Liver (tissue), 9 donors: ENCODE measurements around the gene KRTAP5-3. TPM values are rescaled to one million over a fixed set of nuclear protein-coding genes. Genes with fewer than 3 reads are reported as not detected.

Experiments used
- DNase-seq: peaks from one replicate; pipeline ENCODE4 v3.0.0-alpha.2; 2017; ENCODE audit warnings: low spot score
- H3K27ac ChIP-seq, 2 donors: one replicate each; pipeline ENCODE4 v1.7.0; 2013; ENCODE audit warnings: inconsistent platforms in 2 of 2, low read length in 2 of 2, control low read depth in 1 of 2, low read depth in 1 of 2, mild to moderate bottlenecking in 1 of 2
- H3K27me3 ChIP-seq, 4 donors: one replicate each; pipeline versions ENCODE4 v1.6.1 to v1.7.0; 2013; ENCODE audit warnings: low read length in 3 of 4, inconsistent platforms in 1 of 4, mild to moderate bottlenecking in 1 of 4, moderate library complexity in 1 of 4; ENCODE audit not compliant: control insufficient read depth in 4 of 4, insufficient read depth in 4 of 4
- H3K36me3 ChIP-seq, 4 donors: one replicate each; pipeline versions ENCODE4 v1.6.1 to v1.7.0; 2013; ENCODE audit warnings: low read length in 3 of 4, mild to moderate bottlenecking in 3 of 4, low read depth in 1 of 4, moderate library complexity in 1 of 4; ENCODE audit not compliant: control insufficient read depth in 4 of 4, insufficient read depth in 3 of 4
- H3K4me1 ChIP-seq, 4 donors: one replicate each; pipeline versions ENCODE4 v1.6.1 to v1.7.0; 2013; ENCODE audit warnings: low read length in 3 of 4, mild to moderate bottlenecking in 3 of 4, moderate library complexity in 1 of 4; ENCODE audit not compliant: control insufficient read depth in 4 of 4, insufficient read depth in 4 of 4
- H3K4me3 ChIP-seq, 3 donors: one replicate each; pipeline versions ENCODE4 v1.6.1 to v1.7.0; 2013; ENCODE audit warnings: low read length in 3 of 3, control low read depth in 1 of 3, low read depth in 1 of 3, mild to moderate bottlenecking in 1 of 3
- H3K9ac ChIP-seq, 2 donors: one replicate each; pipeline ENCODE4 v1.7.0; 2013; ENCODE audit warnings: low read length in 2 of 2, mild to moderate bottlenecking in 2 of 2, moderate library complexity in 2 of 2, control low read depth in 1 of 2, low read depth in 1 of 2
- H3K9me3 ChIP-seq, 4 donors: one replicate each; pipeline versions ENCODE4 v1.6.1 to v1.7.0; 2013; ENCODE audit warnings: low read length in 3 of 4; ENCODE audit not compliant: control insufficient read depth in 4 of 4
- EGR1 ChIP-seq, 2 donors: IDR thresholded peaks; 2 replicates each; pipeline ENCODE4 v1.6.1; 2016 to 2018; ENCODE audit warnings: antibody characterized with exemption in 2 of 2, low read depth in 2 of 2
- FOXA1 ChIP-seq: IDR thresholded peaks from 2 replicates; pipeline ENCODE4 v1.6.1; 2016; ENCODE audit warnings: antibody characterized with exemption
- FOXA2 ChIP-seq: IDR thresholded peaks from 2 replicates; pipeline ENCODE4 v1.6.1; 2016; ENCODE audit warnings: antibody characterized with exemption
- GABPA ChIP-seq, 2 donors: IDR thresholded peaks in 1 of 2; conservative IDR thresholded peaks in 1 of 2; 2 replicates each; pipeline ENCODE4 v1.6.1; 2016; ENCODE audit warnings: antibody characterized with exemption in 2 of 2, mild to moderate bottlenecking in 1 of 2, moderate library complexity in 1 of 2
- HNF4A ChIP-seq, 2 donors: conservative IDR thresholded peaks; 2 replicates each; pipeline ENCODE4 v1.6.1; 2016; ENCODE audit warnings: antibody characterized with exemption in 2 of 2, mild to moderate bottlenecking in 2 of 2
- HNF4G ChIP-seq: IDR thresholded peaks from 2 replicates; pipeline ENCODE4 v1.6.1; 2016; ENCODE audit warnings: antibody characterized with exemption
- JUND ChIP-seq, 2 donors: IDR thresholded peaks; 2 replicates each; pipeline ENCODE4 v1.6.1; 2016; ENCODE audit warnings: antibody characterized with exemption in 2 of 2
- NR2F2 ChIP-seq: IDR thresholded peaks from 2 replicates; pipeline ENCODE4 v1.6.1; 2016; ENCODE audit warnings: antibody characterized with exemption
- RAD21 ChIP-seq, 2 donors: IDR thresholded peaks; 2 replicates each; pipeline ENCODE4 v1.6.1; 2016; ENCODE audit warnings: antibody characterized with exemption in 2 of 2, mild to moderate bottlenecking in 2 of 2
- RXRA ChIP-seq, 2 donors: IDR thresholded peaks; 2 replicates each; pipeline ENCODE4 v1.6.1; 2017 to 2018; ENCODE audit warnings: antibody characterized with exemption in 2 of 2, mild to moderate bottlenecking in 1 of 2
- SP1 ChIP-seq: IDR thresholded peaks from 2 replicates; pipeline ENCODE4 v1.6.1; 2018; ENCODE audit warnings: antibody characterized with exemption, mild to moderate bottlenecking
- TAF1 ChIP-seq: conservative IDR thresholded peaks from 2 replicates; pipeline ENCODE4 v1.6.1; 2016; ENCODE audit warnings: antibody characterized with exemption, mild to moderate bottlenecking
- YY1 ChIP-seq: IDR thresholded peaks from 2 replicates; pipeline ENCODE4 v1.6.1; 2016; ENCODE audit warnings: antibody characterized with exemption, mild to moderate bottlenecking
- WGBS: extraction: QIAGEN DNeasy Blood & Tissue Kit; methylation state at CpG from one replicate; pipeline ENCODE4 v1.1.7; 2013; 5-methylcytosine and 5-hydroxymethylcytosine counted together
- polyA plus RNA-seq, 2 donors: library from polyadenylated mRNA; stranded (reverse) in 1 of 2; unstranded in 1 of 2; fragments of 200-250 nt in 1 of 2; fragments of >200 nt in 1 of 2; fragmentation: Nextera tagmentation in 1 of 2; extraction: Ambion mirVana in 1 of 2; gene quantifications; one replicate each; pipeline versions ENCODE4 v1.2.1 to v1.2.3, GENCODE V29; 2013 to 2015
- total RNA-seq, 2 donors: library from RNA; depleted of rRNA; stranded (reverse); fragments of >200 nt; gene quantifications; one replicate each; pipeline ENCODE4 v1.2.3, GENCODE V29; 2014
- TF ChIP-seq, protein P1 (sequence below): IDR thresholded peaks from 2 replicates; pipeline ENCODE4 v1.6.1; 2016; ENCODE audit warnings: antibody characterized with exemption
- TF ChIP-seq, protein P2 (sequence below): IDR thresholded peaks from 2 replicates; pipeline ENCODE4 v1.6.1; 2016; ENCODE audit warnings: antibody characterized with exemption, mild to moderate bottlenecking
- TF ChIP-seq, protein P3 (sequence below): IDR thresholded peaks from 2 replicates; pipeline ENCODE4 v1.6.1; 2016; ENCODE audit warnings: antibody characterized with exemption
- TF ChIP-seq, protein P4 (sequence below): IDR thresholded peaks from 2 replicates; pipeline ENCODE4 v1.6.1; 2016; ENCODE audit warnings: antibody characterized with exemption
- donor health status: healthy.
- donor health status: healthy.
- donor health status: healthy.
- donor health status: healthy.
- donor health status: healthy.

The KRTAP5-3 gene
- total and polyA plus RNA-seq, 4 donors: not detected

DNA sequence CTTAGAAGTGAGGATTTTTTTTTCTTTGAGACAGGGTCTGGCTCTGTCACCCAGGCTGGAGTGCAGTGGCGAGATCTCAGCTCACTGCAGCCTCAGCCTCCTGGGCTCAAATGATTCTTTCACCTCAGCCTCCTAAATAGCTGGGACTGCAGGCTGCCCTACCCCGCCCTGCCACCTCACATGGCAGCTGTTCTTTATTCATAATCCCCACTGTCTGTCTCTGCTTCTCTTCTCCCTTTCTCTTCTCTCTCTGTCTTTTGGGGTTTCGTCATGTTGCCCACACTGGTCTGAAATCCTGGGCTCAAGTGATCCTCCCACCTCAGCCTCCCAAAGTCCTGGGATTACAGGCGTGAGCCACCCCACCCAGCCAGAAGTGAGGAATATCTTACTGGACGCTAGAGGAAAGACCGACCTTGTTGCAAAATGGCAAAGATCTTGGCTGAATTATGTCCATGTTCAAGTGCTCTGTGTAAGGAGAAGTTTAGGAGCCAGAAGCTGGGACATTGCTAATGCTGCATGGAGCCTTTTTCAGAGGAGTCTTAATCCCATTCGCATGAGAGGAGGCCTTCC is 43.2 kb upstream of the KRTAP5-3 start:
- Histone ChIP-seq H3K27me3 (no peaks in the 10 kb centered on the region), H3K36me3 (no peaks in the 10 kb centered on the region), H3K9ac (no peak overlapping the region), H3K9me3 (no peaks in the 10 kb centered on the region), H3K4me3 (no peak overlapping the region), H3K27ac (no peak overlapping the region), H3K4me1 (peaks cover 23 to 47% (median 40%) of the 10 kb centered on the region in 4 donors)
- WGBS: 85% methylated on average over 7 of the region's 7 CpGs
- no peak for DNase-seq
- TF ChIP-seq, protein P1, sequence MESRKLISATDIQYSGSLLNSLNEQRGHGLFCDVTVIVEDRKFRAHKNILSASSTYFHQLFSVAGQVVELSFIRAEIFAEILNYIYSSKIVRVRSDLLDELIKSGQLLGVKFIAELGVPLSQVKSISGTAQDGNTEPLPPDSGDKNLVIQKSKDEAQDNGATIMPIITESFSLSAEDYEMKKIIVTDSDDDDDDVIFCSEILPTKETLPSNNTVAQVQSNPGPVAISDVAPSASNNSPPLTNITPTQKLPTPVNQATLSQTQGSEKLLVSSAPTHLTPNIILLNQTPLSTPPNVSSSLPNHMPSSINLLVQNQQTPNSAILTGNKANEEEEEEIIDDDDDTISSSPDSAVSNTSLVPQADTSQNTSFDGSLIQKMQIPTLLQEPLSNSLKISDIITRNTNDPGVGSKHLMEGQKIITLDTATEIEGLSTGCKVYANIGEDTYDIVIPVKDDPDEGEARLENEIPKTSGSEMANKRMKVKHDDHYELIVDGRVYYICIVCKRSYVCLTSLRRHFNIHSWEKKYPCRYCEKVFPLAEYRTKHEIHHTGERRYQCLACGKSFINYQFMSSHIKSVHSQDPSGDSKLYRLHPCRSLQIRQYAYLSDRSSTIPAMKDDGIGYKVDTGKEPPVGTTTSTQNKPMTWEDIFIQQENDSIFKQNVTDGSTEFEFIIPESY: no peak
- TF ChIP-seq YY1 (no peak), NR2F2 (no peak), GABPA (IDR thresholded peaks at IDR 0.05 in 1 of 2, conservative IDR thresholded peaks at IDR 0.05 in 1 of 2) (no peak), RAD21 (IDR thresholded peaks at IDR 0.05) (no peak), SP1 (no peak), TAF1 (no peak)
- TF ChIP-seq, protein P2, sequence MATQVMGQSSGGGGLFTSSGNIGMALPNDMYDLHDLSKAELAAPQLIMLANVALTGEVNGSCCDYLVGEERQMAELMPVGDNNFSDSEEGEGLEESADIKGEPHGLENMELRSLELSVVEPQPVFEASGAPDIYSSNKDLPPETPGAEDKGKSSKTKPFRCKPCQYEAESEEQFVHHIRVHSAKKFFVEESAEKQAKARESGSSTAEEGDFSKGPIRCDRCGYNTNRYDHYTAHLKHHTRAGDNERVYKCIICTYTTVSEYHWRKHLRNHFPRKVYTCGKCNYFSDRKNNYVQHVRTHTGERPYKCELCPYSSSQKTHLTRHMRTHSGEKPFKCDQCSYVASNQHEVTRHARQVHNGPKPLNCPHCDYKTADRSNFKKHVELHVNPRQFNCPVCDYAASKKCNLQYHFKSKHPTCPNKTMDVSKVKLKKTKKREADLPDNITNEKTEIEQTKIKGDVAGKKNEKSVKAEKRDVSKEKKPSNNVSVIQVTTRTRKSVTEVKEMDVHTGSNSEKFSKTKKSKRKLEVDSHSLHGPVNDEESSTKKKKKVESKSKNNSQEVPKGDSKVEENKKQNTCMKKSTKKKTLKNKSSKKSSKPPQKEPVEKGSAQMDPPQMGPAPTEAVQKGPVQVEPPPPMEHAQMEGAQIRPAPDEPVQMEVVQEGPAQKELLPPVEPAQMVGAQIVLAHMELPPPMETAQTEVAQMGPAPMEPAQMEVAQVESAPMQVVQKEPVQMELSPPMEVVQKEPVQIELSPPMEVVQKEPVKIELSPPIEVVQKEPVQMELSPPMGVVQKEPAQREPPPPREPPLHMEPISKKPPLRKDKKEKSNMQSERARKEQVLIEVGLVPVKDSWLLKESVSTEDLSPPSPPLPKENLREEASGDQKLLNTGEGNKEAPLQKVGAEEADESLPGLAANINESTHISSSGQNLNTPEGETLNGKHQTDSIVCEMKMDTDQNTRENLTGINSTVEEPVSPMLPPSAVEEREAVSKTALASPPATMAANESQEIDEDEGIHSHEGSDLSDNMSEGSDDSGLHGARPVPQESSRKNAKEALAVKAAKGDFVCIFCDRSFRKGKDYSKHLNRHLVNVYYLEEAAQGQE: no peak
- TF ChIP-seq, protein P3, sequence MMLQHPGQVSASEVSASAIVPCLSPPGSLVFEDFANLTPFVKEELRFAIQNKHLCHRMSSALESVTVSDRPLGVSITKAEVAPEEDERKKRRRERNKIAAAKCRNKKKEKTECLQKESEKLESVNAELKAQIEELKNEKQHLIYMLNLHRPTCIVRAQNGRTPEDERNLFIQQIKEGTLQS: no peak

DNA sequence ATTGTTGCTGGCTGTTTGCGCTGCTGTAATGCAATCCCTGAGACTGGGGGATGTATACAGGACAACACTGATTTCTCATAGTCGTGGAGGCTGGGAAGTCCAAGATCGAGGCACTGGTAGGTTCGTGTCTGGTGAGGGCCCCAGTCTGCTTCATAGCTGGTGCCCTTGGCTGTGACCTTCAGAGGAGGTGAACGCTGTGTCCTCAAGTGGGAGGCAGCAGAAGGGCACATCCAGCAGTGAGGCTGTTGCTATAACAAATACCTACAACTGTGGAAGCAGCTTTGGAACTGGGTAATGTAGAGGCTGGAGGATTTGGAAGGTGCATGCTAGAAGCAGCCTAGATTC is 42.6 kb upstream of the KRTAP5-3 start:
- H3K27ac ChIP-seq: no peak overlapping the region
- no peaks in the 10 kb centered on the region for H3K9me3 ChIP-seq
- peaks cover 22 to 43% (median 35%) of the 10 kb centered on the region in 4 donors for H3K4me1 ChIP-seq
- H3K27me3 ChIP-seq: no peaks in the 10 kb centered on the region
- DNase-seq: no peak
- H3K36me3 ChIP-seq: no peaks in the 10 kb centered on the region
- no peak overlapping the region for H3K4me3 ChIP-seq
- no peak overlapping the region for H3K9ac ChIP-seq
- WGBS: 77% methylated on average over 5 of the region's 5 CpGs
- TF ChIP-seq HNF4G (no peak), RAD21 (IDR thresholded peaks at IDR 0.05) (no peak), FOXA1 (no peak), NR2F2 (no peak), RXRA (IDR thresholded peaks at IDR 0.05) (no peak), HNF4A (conservative IDR thresholded peaks at IDR 0.05) (no peak), EGR1 (IDR thresholded peaks at IDR 0.05; ENCODE audit: low read depth in 2 of 2) (no peak), JUND (IDR thresholded peaks at IDR 0.05) (no peak), YY1 (no peak), GABPA (IDR thresholded peaks at IDR 0.05 in 1 of 2, conservative IDR thresholded peaks at IDR 0.05 in 1 of 2) (no peak), SP1 (no peak), TAF1 (no peak), FOXA2 (no peak)
- TF ChIP-seq, protein P2: no peak
- TF ChIP-seq, protein P4, sequence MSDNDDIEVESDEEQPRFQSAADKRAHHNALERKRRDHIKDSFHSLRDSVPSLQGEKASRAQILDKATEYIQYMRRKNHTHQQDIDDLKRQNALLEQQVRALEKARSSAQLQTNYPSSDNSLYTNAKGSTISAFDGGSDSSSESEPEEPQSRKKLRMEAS: no peak
- TF ChIP-seq, protein P1: no peak
- TF ChIP-seq, protein P3: no peak
